ENCODE results near the gene CMYA5.

DNA sequence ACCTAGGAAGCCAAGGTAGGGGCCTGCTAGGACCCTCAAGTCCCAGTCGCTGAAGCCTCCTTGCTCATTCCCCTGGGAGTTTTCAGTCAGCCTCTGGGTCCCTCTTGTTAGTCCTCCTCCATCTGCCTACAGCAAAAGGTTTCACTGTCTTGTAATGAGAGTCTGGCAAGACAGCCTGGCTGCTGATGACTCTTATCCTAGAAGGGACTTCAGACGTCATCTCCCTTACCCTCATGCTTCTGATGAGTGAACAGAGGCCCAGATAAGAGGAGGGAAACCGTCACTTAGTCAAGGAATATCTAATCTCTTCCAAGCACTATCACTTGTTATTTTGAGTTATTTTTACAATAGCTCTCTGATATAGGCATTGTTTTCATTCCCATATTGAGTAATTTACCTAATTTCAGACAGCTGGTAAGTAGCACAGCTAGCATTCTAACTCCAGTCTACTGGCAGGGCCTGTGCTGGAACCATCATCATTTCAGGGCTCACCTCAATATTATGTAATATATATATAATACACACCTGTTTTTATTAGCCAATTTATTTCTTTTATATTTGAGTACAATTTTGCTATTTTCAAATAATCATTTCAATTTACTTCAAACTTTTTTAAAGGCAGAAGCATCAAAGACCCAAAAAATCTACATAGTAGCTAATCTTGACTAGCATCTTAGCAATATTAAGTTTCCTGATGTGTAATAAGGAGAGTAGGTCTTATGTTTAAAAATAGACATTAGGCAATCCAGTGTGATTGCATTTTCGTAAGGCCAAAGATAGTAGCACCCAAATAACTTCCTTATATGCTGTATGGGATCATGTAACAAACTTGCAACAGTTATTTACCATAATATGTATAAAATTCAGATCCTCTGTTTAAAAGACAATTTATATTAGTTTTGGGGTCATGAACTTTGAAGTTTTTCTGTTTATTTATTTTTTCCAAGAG is 7.9 kb downstream of the CMYA5 start:
- TF ChIP-seq POLR2A (IDR thresholded peaks at IDR 0.05; ENCODE audit: low read length) (peak; percentile 42), GATA1 (IDR thresholded peaks at IDR 0.05; ENCODE audit: low read depth, low read length) (no peak)

All from erythroblast (primary cell).